IMR-90 (cell line): ENCODE results near the gene C1QTNF12. TPM values are rescaled to one million over a fixed set of nuclear protein-coding genes. Genes with fewer than 3 reads are reported as not detected.

Experiments used
- ATAC-seq: fragments of 200-7000 bp; cut with Tn5 transposase; 2 replicates; pipeline ENCODE4 v1.9.1; 2020; ENCODE audit warnings: low read depth, mild to moderate bottlenecking, moderate library complexity
- BruUV-seq: library from RNA; stranded (reverse); fragments of 400-500 nt; replicated peaks from 2 replicates; lab custom pipeline; 2021; lab: Mats Ljungman, UMichigan
- CTCF ChIA-PET: fragments of 300-600 bp; formaldehyde crosslinking; extraction: SDS; loops from one replicate; lab custom pipeline; 2021; ENCODE audit warnings: antibody characterized with exemption; lab: Yijun Ruan, JAX
- POLR2A ChIA-PET: fragments of 300-600 bp; sonication (Branson Sonifier 250); formaldehyde crosslinking; loops from one replicate; lab custom pipeline; 2022; ENCODE audit warnings: antibody characterized with exemption; ENCODE audit not compliant: unreplicated experiment; lab: Charles Lee
- DNase-seq: peaks from one replicate; pipeline ENCODE4 v3.0.0; 2013
- H2AFZ ChIP-seq: replicated peaks from 2 replicates; pipeline ENCODE3; 2013; ENCODE audit warnings: low read length, mild to moderate bottlenecking; ENCODE audit not compliant: poor library complexity
- H2AK5ac ChIP-seq: 2 replicates; pipeline ENCODE4 v1.6.1; 2013; ENCODE audit warnings: low read depth, low read length, inconsistent platforms
- H2AK9ac ChIP-seq: replicated peaks from 2 replicates; pipeline ENCODE3; 2013; ENCODE audit warnings: mild to moderate bottlenecking, low read depth, low read length, moderate library complexity; ENCODE audit not compliant: poor library complexity
- H2BK120ac ChIP-seq: 2 replicates; pipeline ENCODE4 v1.6.1; 2013; ENCODE audit warnings: low read depth, low read length, inconsistent platforms
- H2BK15ac ChIP-seq: 3 replicates; pipeline ENCODE4 v1.6.1; 2013; ENCODE audit warnings: low read depth, low read length, inconsistent platforms
- H2BK20ac ChIP-seq: 2 replicates; pipeline ENCODE4 v1.6.1; 2013; ENCODE audit warnings: low read depth, mild to moderate bottlenecking, inconsistent platforms, low read length, moderate library complexity
- H2BK5ac ChIP-seq: 2 replicates; pipeline ENCODE4 v1.6.1; 2013; ENCODE audit warnings: mild to moderate bottlenecking, low read depth, low read length, inconsistent platforms; ENCODE audit not compliant: poor library complexity, severe bottlenecking
- H3K14ac ChIP-seq: replicated peaks from 2 replicates; pipeline ENCODE4 v1.6.1; 2013; ENCODE audit warnings: low read depth, low read length, inconsistent platforms
- H3K18ac ChIP-seq: 2 replicates; pipeline ENCODE4 v1.6.1; 2013; ENCODE audit warnings: low read depth, low read length, control low read depth
- H3K23ac ChIP-seq: 2 replicates; pipeline ENCODE4 v1.6.1; 2013; ENCODE audit warnings: low read depth, low read length, inconsistent platforms
- H3K27ac ChIP-seq: 2 replicates; pipeline ENCODE4 v1.5.1; 2013; ENCODE audit warnings: mild to moderate bottlenecking, control low read depth, low read length; ENCODE audit not compliant: insufficient read depth
- H3K27me3 ChIP-seq: 2 replicates; pipeline ENCODE4 v1.6.1; 2013; ENCODE audit warnings: low read length; ENCODE audit not compliant: control insufficient read depth, insufficient read depth
- H3K36me3 ChIP-seq: 2 replicates; pipeline ENCODE4 v1.6.1; 2013; ENCODE audit warnings: low read length, mixed read lengths; ENCODE audit not compliant: control insufficient read depth, insufficient read depth
- H3K4ac ChIP-seq: 2 replicates; pipeline ENCODE4 v1.6.1; 2013; ENCODE audit warnings: low read depth, low read length, inconsistent platforms
- H3K4me1 ChIP-seq: 2 replicates; pipeline ENCODE4 v1.6.1; 2013; ENCODE audit warnings: low read length, mixed read lengths; ENCODE audit not compliant: control insufficient read depth, insufficient read depth
- H3K4me2 ChIP-seq: 2 replicates; pipeline ENCODE4 v1.6.1; 2013; ENCODE audit warnings: low read depth, mild to moderate bottlenecking, control low read depth, low read length, moderate library complexity
- H3K4me3 ChIP-seq: 2 replicates; pipeline ENCODE4 v1.5.1; 2013; ENCODE audit warnings: low read depth, mild to moderate bottlenecking, control low read depth, low read length, moderate library complexity; ENCODE audit not compliant: insufficient read depth
- H3K56ac ChIP-seq: 2 replicates; pipeline ENCODE4 v1.6.1; 2013; ENCODE audit warnings: low read length, inconsistent platforms; ENCODE audit not compliant: insufficient read depth; ENCODE audit errors: extremely low read depth
- H3K79me1 ChIP-seq, 2 experiments: 2 replicates each; pipeline ENCODE4 v1.6.1; 2013; ENCODE audit warnings: low read length in 2 of 2, inconsistent platforms in 1 of 2, low read depth in 1 of 2
- H3K9ac ChIP-seq: 2 replicates; pipeline ENCODE4 v1.6.1; 2013; ENCODE audit warnings: low read depth, low read length, control low read depth
- H3K9me1 ChIP-seq: 2 replicates; pipeline ENCODE4 v1.6.1; 2013; ENCODE audit warnings: low read length, inconsistent platforms; ENCODE audit not compliant: insufficient read depth
- H3K9me3 ChIP-seq: 2 replicates; pipeline ENCODE4 v1.6.1; 2013; ENCODE audit warnings: low read length; ENCODE audit not compliant: control insufficient read depth, insufficient read depth
- H4K20me1 ChIP-seq: 2 replicates; pipeline ENCODE4 v1.6.1; 2013; ENCODE audit warnings: low read length, inconsistent platforms; ENCODE audit not compliant: insufficient read depth
- H4K5ac ChIP-seq: 2 replicates; pipeline ENCODE4 v1.6.1; 2013; ENCODE audit warnings: mild to moderate bottlenecking, low read depth, low read length, control low read depth
- H4K8ac ChIP-seq, 2 experiments: 2 replicates each; pipeline ENCODE4 v1.6.1; 2013; ENCODE audit warnings: low read depth in 2 of 2, low read length in 2 of 2, control low read depth in 1 of 2, inconsistent platforms in 1 of 2
- H4K91ac ChIP-seq: 2 replicates; pipeline ENCODE4 v1.6.1; 2013; ENCODE audit warnings: low read depth, low read length, inconsistent platforms; ENCODE audit not compliant: insufficient read depth
- MAZ ChIP-seq: IDR thresholded peaks from 2 replicates; pipeline ENCODE4 v1.6.1; 2012; ENCODE audit warnings: low read depth, mild to moderate bottlenecking, low read length, improper control_type of control experiment, moderate library complexity, borderline replicate concordance
- MXI1 ChIP-seq: IDR thresholded peaks from 2 replicates; pipeline ENCODE4 v1.6.1; 2012; ENCODE audit warnings: low read depth, mild to moderate bottlenecking, low read length, moderate library complexity, borderline replicate concordance
- WGBS, 2 experiments: methylation state at CpG; one replicate each; pipeline versions ENCODE4 v1.1.5 to v1.1.7; 2013; ENCODE audit warnings: missing lambda C conversion rate in 2 of 2; ENCODE audit not compliant: insufficient read length in 1 of 2; ENCODE audit errors: extremely low coverage in 2 of 2; 5-methylcytosine and 5-hydroxymethylcytosine counted together
- dilution Hi-C: fragments of 300-500 bp; cut with HindIII; formaldehyde crosslinking; loops from one replicate; pipeline ENCODE4 v1.14.3; 2018; ENCODE audit warnings: low sequenced_read_pairs; ENCODE audit not compliant: unreplicated experiment
- in situ Hi-C: fragments of 300-500 bp; cut with MboI; formaldehyde crosslinking; loops from 3 replicates; pipeline ENCODE4 v1.14.3; 2019; ENCODE audit warnings: low sequenced_read_pairs, inconsistent platforms, mixed read lengths
- intact Hi-C: fragments of 100-400 bp; cut with micrococcal nuclease; formaldehyde crosslinking; loops from 2 replicates; pipeline ENCODE4 v1.10.0; 2022
- polyA plus RNA-seq, 3 experiments: library from polyadenylated mRNA; depleted of rRNA; stranded (reverse); fragments of >200 nt; gene quantifications; 2 replicates each; pipeline ENCODE4 v1.2.3, GENCODE V29; 2012; ENCODE audit warnings: low replicate concordance in 1 of 3
- total RNA-seq: library from RNA; depleted of rRNA; stranded (reverse); fragments of >200 nt; gene quantifications from 2 replicates; pipeline ENCODE4 v1.2.3, GENCODE V29; 2012

The C1QTNF12 gene
- total and polyA plus RNA-seq, 2 of the 4 experiments (the other 2 are of a cell fraction) = 0.36 to 1.1 TPM

- no peaks in the 10 kb centered on the region for H4K20me1 ChIP-seq
- peak overlapping the region; percentile 37; the same call in 1 of the 2 replicates for H4K91ac ChIP-seq
- peak overlapping the region; percentile 10; the same call in 1 of the 2 replicates for H4K5ac ChIP-seq
- H2AFZ ChIP-seq = peak overlapping the region; percentile 65
- H3K79me1 ChIP-seq = peaks cover 7 to 35% of the 10 kb centered on the region in 2 experiments; a peak in 3 of 4 replicates
- POLR2A ChIA-PET = no interaction called here
- no peak for TF ChIP-seq MAZ
- TF ChIP-seq MXI1 = no peak
- ATAC-seq (peak; percentile 5; the same call in 1 of the 2 replicates), DNase-seq (no peak)
- no peaks in the 10 kb centered on the region for H3K9me1 ChIP-seq
- peaks cover 3% of the 10 kb centered on the region for H3K9me3 ChIP-seq
- 0 out of 2 replicates have a peak overlapping the region, but pooled peaks have one; percentile 23 for H2BK120ac ChIP-seq
- no peak overlapping the region for H3K56ac ChIP-seq
- peak overlapping the region; percentile 72; the same call in 1 of the 2 replicates for H2AK5ac ChIP-seq
- dilution Hi-C loops (no loop called here), intact Hi-C loops (loop anchor here (1.0 kb wide), 1 partner anchor 26 kb away; no protein-coding TSS in a partner anchor), in situ Hi-C loops (no loop called here)
- H3K27me3 ChIP-seq = no peaks in the 10 kb centered on the region
- H2BK15ac ChIP-seq = no peak overlapping the region
- peak overlapping the region in 1 of 2 experiments; percentile 53; a peak in 3 of 4 replicates for H4K8ac ChIP-seq
- no peak overlapping the region for H3K9ac ChIP-seq
- H3K14ac ChIP-seq = no peak overlapping the region
- peaks cover 20% of the 10 kb centered on the region for H3K4me1 ChIP-seq
- no peak overlapping the region for H3K4me3 ChIP-seq
- peak overlapping the region; percentile 2 for H2BK5ac ChIP-seq
- no TSS peak for BruUV-seq
- no peak overlapping the region for H2BK20ac ChIP-seq
- H2AK9ac ChIP-seq = peak overlapping the region; percentile 89
- no peak overlapping the region; the same call in 1 of the 2 replicates for H3K23ac ChIP-seq
- 52% methylated on average over 22 of the region's 34 CpGs; no CpG with 5 or more reads in 1 of the 2 experiments for WGBS, 2 experiments
- H3K4me2 ChIP-seq = no peak overlapping the region
- H3K36me3 ChIP-seq = peaks cover 2% of the 10 kb centered on the region
- H3K4ac ChIP-seq = peak overlapping the region; percentile 60
- no peak overlapping the region for H3K27ac ChIP-seq
- H3K18ac ChIP-seq = no peak overlapping the region
- CTCF ChIA-PET = no interaction called here
Observed at GRCh38 chr1:1236945-1237873, 9.3 kb downstream of the C1QTNF12 start.
